CD4-positive, alpha-beta T cell treated with Interleukin-17A for 1 hour (primary cell): ENCODE results near the gene DMRTB1.

Source experiments
- DNase-seq: peaks from one replicate; pipeline ENCODE4 v3.0.0-alpha.2; 2020

The DMRTB1 gene

GRCh38 chr1:53438427-53439336 lies 20.5 kb upstream of the DMRTB1 start:
- no peak for DNase-seq

GRCh38 chr1:53439337-53440207 lies 19.6 kb upstream of the DMRTB1 start:
- no peak for DNase-seq

GRCh38 chr1:53440633-53441032 lies 18.6 kb upstream of the DMRTB1 start:
- DNase-seq, result no peak

- no peak for DNase-seq
Measured at GRCh38 chr1:53442299-53442698, 16.9 kb upstream of the DMRTB1 start.

- DNase-seq, result no peak
Measured at GRCh38 chr1:53446051-53446450, 13.1 kb upstream of the DMRTB1 start.

GRCh38 chr1:53447413-53447812 lies 11.8 kb upstream of the DMRTB1 start:
- DNase-seq, result no peak

GRCh38 chr1:53448241-53448841 lies 10.9 kb upstream of the DMRTB1 start:
- DNase-seq, result no peak

- DNase-seq, result no peak
Measured at GRCh38 chr1:53449021-53449420, 10.2 kb upstream of the DMRTB1 start.

- DNase-seq, result no peak
Measured at GRCh38 chr1:53449693-53450092, 9.5 kb upstream of the DMRTB1 start.

- no peak for DNase-seq
Measured at GRCh38 chr1:53450225-53450624, 9.0 kb upstream of the DMRTB1 start.

- DNase-seq, result no peak
Measured at GRCh38 chr1:53454019-53454418, 5.2 kb upstream of the DMRTB1 start.

- no peak for DNase-seq
Measured at GRCh38 chr1:53455364-53455991, 3.7 kb upstream of the DMRTB1 start.

- DNase-seq, result no peak
Measured at GRCh38 chr1:53458634-53459033, 565 bp upstream of the DMRTB1 start.

- no peak for DNase-seq
Measured at GRCh38 chr1:53460211-53460634, 1.0 kb downstream of the DMRTB1 start.

GRCh38 chr1:53460666-53461322 lies 1.6 kb downstream of the DMRTB1 start:
- no peak for DNase-seq

- no peak for DNase-seq
Measured at GRCh38 chr1:53461323-53462044, 2.3 kb downstream of the DMRTB1 start.

- DNase-seq, result no peak
Measured at GRCh38 chr1:53462193-53462592, 3.0 kb downstream of the DMRTB1 start.

- no peak for DNase-seq
Measured at GRCh38 chr1:53462769-53463501, 3.7 kb downstream of the DMRTB1 start.

- DNase-seq, result no peak
Measured at GRCh38 chr1:53463961-53464899, 5.0 kb downstream of the DMRTB1 start.
